Inferior parietal cortex (tissue), 1 donor: ENCODE measurements around the gene YTHDF2.
A peak's percentile ranks its signal among the peaks of the same experiment; 100 is the strongest.
"Not testable (repeated sequence)": the region's sequence is repeated elsewhere in the genome, so short reads cannot be mapped to it uniquely, and the experiment has no call there.

Experiments used
- DNase-seq: peaks from one replicate; pipeline ENCODE4 v3.0.0-alpha.2; 2016; ENCODE audit errors: extremely low spot score

Gene YTHDF2

DNA sequence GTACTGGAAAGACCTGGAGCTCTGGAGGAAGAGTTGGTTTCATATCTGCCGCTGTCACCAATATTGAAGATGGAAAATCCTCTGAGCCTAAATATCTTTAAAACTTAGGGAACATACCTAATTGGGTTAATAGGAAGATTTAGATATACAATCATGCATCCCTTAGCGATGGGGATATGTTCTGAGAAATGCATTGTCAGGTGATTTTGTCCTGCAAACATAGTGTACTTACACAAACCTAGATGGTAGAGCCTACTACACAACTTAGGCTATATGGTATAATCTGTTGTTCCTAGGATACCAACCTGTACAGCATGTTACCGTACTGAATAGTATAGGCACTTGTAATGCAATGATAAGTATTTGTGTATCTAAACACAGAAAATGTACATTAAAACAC, 22.5 kb downstream of the YTHDF2 start:
- no peak for DNase-seq

DNA sequence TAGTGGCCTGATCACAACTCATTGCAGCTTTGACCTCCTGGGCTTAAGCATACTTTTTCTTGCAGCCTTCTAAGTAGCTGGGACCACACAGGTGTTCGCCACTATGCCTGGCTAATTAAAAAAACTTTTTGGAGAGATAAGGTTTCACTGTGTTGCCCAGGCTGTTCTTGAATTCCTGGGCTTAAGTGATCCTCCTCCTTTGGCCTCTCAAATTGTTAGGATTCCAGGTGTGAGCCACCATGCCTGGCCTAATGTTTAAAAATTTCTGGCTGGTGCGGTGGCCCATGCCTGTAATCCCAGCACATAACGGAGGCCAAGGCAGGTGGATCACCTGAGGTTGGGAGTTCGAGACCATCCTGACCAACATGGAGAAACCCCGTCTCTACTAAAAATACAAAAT, 24.4 kb downstream of the YTHDF2 start:
- no peak for DNase-seq

DNA sequence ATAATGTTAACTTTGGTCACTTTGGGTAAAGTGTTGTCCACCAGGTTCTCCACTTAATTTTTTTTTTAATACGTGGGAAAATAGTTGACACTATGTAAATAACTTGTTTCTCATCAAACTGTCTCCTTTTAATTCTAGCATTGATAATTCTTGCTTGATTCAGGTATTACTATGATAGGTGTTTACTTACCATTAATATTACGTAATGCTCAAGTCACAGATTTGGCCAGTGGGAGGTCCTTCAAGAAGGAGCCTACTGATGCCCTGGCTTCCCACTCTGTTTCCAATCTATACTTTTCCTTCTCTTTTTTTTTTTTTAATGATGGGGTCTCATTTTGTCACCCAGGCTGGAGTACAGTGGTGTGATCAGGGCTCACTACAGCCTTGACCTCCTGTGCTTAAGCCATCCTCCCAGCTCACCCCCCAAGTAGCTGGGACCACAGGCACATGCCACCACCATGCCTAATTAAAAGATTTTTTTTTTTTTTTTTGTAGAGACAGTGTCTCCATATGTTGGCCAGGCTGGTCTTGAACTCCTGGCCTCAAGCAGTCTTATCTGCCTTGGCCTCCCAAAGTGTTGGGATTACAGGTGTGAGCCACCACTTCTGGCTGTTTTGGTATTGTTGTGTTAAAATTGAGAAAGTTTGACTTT, 29.9 kb downstream of the YTHDF2 start:
- no peak for DNase-seq

DNA sequence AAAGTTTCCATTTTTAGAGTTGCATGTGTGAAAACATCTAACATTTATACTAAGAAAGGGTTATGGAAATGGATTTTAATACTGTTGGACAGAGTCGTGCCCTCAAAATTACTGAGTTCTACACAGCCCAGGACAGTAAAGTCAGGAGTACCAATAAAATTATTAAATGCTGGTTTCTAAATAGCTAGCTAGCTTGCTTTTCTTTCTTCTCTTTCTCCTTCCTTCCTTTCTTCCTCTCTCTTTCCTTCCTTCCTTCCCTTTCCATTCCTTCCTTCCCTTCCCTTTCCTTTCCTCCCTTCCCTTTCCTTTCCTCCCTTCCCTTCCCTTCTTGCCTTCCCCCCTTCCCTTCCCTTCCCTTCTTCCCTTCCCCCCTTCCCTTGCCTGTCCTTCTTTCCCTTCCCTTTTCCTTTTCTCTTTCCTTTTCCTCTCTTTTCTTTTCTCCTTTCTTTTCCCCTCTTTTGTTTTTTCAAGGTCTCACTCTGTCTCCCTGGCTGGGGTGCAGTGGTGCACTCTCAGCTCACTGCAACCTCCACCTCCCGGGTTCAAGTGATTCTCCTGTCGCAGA, 33.9 kb downstream of the YTHDF2 start:
- DNase-seq: no peak

DNA sequence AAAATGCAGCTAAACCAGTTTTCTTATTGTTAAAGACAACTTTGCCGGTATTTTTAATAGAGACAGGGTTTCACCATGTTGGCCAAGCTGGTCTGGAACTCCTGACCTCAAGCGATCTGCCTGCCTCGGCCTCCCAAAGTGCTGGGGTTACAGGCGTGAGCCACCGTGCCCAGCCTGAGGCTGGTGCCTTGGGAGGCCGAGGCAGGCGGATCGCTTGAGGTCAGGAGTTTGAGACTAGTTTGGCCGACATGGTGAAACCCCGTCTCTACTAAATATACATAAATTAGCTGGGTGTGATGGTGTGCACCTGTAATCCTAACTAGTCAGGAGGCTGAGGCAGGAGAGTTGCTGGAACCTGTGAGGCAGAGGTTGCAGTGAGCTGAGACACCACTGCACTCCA, 35.2 kb downstream of the YTHDF2 start:
- not testable (repeated sequence) for DNase-seq

DNA sequence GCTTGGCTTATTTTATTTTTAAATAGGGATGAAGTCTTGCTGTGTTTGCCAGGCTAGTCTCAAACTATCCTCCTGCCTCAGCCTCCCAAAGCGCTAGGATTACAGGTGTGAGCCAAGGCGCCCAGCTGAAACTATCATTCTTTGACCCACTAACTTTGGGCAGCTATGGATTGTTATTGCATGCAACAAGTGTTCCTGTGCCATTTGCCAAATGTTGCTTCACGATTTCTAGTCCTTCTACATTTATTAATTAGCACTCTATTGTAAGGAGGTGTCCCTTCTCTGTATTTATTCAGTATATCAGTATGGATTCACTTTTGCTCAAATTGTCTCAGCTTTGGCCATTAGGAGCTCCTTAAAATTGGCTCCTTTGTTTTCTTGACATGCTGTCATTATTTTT, 36.4 kb downstream of the YTHDF2 start:
- no peak for DNase-seq

DNA sequence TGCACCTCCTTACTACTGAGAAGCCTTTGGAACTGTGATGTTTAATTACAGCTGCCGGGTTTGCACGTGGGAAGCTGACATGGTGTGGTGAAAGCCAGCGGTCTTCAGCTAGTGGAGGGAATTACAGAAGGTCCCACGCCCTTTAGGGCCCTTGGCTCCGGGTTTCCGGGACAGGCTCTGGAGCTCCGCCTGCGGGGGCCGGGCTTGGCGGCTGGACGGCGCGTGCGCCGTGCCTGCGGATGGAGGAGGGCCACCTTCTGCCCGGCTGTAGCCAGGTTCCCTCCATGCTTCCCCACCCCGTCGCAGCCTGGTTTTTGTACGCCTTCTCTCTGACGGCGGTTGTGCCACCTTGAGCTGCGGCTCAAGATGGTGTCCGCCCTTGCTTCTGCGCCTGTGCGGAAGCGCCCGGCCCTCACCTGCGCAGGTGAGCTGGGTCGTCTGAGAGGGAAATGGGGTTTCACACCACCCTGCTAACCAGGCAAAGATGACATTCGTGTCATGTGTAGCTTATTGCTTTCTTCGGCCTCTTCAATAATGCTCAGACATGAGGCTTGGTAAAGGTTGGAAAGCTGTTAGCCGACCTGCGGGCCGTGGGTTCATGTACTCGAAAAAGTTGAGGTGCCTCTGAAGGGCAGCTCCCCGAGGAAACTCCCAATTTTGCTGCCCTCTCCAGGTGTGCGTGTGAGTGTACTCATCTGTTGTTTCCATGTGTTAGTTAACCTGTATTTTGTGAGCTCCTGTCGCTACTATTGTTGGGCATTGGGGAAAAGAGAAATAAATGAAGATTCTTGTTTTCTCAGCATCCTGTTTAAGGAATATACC, 38.6 kb downstream of the YTHDF2 start:
- DNase-seq: peak; percentile 8

DNA sequence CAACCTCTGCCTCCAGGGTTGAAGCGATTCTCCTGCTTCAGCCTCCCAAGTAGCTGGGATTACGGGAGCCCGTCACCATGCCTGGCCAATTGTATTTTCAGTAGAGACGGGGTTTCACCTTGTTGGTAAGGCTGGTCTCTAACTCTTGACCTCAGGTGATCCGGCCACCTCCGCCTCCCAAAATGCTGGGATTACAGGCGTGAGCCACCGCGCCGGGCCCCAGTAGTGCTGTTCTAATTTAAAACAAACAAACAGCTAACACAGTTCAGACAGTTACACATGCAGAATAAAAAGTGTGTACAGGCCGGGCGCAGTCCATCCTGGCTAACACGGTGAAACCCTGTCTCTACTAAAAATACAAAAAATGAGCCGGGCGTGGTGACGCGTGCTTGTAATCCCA, 39.6 kb downstream of the YTHDF2 start:
- no peak for DNase-seq

DNA sequence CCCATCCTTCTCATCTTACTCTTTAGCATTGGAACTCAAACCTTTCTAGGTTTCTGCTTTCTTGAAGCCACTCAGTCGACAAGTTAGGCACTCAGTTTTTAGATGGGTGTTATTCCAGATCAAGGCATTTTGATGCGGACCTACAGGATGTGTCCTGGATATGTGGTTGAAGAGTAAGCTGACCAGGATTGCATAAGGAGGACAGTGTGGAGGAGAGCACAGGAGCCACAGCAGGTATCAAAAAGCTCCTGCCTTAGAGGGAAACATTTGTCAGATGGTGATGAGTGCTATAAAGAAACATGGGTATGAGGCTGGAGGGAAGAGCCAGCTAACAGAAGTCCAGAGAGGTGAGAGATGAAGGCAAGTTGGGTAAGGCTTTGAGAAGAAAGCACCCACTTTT, 41.3 kb downstream of the YTHDF2 start:
- no peak for DNase-seq

DNA sequence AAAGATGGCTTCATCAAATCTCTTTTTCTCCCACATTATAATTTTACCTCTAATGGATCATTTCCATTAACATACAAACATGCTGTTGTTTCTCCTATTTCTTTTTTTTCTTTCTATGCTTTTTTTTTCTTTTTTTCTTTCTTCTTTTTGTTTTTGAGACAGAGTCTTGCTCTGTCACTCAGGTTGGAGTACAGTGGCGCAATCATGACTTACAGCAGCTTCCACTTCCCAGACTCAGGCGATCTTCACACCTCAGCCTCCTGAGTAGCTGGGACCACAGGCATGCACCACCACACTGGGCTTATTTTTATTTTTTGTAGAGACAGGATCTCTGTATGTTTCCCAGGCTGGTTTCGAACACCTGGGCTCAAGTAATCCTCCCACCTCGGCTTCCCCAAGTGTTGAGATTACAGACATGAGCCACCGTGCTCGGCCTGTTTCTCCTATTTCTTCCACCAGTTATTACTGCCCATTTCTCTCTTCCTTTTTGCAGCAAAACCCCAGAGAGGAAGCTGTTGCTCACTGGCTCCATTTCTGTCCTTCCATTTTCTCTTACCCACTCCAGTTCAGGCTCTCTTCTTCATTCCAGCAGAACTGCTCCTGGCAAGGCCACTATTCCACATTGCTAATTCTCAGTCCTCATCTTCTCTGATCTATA, 43.1 kb downstream of the YTHDF2 start:
- no peak for DNase-seq

DNA sequence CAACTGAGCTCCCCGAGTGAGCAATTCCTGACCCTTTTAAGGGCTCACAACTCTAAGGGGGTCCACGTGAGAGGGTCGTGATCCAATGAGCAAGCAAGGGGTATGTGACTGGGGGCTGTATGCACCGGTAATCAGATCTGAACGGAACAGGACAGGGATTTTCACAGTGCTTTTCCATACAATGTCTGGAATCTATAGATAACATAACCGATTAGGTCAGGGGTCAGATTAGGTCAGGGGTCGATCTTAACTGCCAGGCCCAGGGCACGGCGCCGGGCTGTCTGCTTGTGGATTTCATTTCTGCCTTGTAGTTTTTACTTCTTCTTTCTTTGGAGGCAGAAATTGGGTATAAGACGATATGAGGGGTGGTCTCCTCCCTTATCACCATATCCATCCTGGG, 44.6 kb downstream of the YTHDF2 start:
- no peak for DNase-seq

DNA sequence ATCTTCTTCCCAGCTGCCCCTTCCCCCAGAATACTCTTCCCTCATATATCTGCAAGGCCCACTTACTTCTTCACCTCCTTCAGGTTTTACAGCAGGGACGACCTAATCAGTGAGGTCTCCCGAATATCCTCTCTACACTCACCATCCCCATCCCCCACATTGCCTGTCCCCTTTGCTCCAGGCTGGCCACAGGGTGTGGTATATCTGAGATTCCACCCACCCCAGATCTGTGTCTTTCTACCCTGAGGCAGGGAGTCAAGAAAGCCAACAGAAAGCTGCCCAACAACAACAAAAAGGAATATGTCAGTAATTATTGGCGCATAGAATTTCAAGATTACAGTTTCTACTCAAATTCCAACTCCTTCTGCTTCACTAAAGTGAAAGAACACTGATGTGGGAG, 45.3 kb downstream of the YTHDF2 start:
- DNase-seq: no peak

DNA sequence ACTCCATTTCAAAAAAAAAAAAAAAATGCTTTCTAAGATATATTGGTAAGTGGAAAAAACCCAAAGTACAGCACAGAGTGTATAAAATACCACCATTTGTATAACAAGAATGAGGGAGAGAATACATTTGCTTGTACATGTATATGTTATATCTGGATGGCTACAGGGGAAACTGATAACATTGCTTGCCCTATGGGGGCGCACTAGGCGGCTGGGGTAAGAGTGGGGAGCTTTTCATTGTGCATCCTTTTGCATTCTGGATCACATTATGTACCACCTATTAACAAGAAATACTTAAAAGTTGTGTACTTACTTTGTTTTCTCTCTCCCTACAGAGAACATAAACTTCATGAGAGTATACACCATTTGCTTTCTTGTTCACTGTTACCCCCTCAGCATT, 46.6 kb downstream of the YTHDF2 start:
- no peak for DNase-seq

DNA sequence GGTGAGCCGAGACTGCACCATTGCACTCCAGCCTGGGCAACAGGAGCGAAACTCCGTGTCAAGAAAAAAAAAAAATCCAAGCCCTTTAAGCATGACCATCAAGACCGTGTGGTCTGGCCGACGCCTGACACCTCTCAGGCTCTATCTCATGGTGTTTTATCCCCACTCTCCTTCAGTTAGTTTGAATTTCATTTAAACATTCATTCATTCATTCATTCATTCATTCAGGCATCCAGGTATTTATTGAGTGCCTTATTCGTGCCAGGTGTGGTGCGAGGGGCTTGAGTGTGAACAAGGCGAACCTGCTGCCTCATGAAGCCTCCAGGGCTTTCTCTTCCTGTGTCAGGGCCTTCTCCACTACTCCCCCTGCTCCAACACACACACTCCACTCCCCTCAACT, 52.7 kb downstream of the YTHDF2 start:
- DNase-seq: no peak

DNA sequence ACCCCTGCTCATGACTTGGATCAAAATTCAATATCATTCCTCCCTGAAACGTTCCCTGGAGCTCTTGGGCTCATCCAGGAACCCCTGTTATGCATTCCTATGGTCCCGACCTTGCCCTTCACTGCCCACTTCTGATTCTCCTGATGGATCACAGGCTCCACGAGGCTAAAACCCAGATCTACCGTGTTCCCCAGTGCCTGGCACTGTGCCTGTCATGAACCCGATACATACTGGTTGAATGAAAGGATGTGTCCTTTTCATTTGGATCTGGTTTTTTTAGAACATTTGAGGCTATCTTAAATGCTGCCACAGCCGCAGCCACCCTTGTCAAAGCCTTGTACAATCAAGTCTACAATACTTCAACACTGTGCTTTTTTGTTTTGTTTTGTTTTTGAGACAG, 53.1 kb downstream of the YTHDF2 start:
- DNase-seq: no peak

DNA sequence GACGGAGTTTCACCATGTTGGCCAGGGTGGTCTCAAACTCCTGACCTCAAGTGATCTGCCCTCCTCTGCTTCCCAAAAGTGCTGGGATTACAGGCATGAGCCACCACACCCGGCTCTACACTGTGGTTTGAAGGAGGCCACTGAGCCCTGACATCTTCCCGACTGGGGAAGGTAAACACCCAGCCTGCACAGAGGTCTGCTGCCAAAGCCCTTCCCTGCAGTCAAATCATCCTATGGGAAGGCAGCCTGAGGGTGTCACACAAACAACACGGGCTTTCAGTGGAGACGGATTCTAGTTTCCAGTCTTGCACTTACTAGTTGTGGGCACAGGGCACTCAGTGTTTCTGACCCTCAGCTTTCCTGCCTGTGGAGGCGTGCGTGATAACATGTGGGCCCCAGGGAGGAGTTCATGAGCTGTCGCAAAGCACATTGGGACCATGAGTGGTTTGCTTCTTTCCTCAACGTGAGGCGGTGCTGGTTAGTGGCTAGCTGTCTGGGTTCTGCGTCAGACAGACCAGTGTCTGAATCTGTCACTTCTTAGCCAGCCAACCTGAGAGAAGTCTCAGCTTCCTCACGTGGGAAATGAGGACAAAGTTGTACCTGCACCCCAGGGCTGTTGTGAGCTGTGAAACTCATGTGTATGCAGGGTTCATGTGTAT, 53.8 kb downstream of the YTHDF2 start:
- no peak for DNase-seq

DNA sequence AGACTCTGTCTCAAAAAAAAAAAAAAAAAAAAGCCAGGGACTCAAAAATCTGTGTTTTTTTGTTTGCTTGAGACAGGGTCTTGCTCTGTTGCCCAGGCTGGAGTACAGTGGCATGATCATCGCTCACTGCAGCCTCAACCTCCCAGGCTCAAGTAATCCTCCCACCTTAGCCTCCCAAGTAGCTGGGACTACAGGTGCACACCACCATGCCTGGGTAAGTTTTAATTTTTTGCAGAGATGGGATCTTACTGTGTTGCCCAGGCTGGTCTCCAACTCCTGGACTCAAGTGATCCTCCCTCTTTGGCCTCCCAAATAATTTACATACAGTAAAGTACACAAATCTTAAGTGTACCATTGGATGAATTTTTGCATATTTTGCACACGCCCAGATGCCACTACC, 55.2 kb downstream of the YTHDF2 start:
- not testable (repeated sequence) for DNase-seq

DNA sequence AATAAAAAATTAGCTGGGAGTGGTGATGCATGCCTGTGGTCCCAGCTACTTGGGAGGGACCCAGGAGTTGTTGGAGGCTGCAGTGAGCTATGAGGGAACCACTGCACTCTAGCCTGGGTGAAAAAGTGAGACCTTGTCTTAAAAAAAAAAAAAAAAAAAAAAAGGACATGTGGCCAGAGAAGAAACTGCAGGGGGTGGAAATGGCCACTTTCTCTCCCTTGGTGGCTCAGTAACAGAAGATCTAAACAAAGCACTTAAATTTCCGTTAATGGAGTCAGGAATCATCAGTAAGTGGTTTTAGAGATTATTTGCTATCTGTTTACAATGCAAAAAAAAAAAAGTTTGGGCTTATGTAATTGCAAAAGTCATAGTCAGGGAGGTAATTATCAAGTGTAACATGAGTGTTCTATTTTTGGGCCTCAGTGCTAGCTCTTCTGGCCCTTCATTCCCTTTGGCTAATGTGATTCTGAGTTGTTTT, 55.9 kb downstream of the YTHDF2 start:
- DNase-seq: no peak

DNA sequence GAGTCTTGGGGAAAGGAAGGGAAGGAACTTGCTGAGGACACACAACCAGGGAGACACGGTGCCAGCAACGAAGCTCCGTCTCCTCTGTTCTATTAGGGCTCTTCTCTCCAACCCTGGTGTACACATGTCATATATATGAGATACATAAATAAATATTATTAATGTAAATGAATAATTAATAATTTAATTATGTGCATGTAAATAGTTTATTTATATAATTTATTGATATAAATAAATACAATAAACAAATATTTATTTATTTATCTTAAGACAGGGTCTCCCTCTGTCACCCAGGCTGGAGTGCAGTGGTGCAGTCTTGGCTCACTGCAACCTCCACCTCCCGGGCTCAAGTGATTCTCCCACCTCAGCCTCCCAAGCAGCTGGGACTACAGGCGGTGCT, 57.8 kb downstream of the YTHDF2 start:
- not testable (repeated sequence) for DNase-seq

DNA sequence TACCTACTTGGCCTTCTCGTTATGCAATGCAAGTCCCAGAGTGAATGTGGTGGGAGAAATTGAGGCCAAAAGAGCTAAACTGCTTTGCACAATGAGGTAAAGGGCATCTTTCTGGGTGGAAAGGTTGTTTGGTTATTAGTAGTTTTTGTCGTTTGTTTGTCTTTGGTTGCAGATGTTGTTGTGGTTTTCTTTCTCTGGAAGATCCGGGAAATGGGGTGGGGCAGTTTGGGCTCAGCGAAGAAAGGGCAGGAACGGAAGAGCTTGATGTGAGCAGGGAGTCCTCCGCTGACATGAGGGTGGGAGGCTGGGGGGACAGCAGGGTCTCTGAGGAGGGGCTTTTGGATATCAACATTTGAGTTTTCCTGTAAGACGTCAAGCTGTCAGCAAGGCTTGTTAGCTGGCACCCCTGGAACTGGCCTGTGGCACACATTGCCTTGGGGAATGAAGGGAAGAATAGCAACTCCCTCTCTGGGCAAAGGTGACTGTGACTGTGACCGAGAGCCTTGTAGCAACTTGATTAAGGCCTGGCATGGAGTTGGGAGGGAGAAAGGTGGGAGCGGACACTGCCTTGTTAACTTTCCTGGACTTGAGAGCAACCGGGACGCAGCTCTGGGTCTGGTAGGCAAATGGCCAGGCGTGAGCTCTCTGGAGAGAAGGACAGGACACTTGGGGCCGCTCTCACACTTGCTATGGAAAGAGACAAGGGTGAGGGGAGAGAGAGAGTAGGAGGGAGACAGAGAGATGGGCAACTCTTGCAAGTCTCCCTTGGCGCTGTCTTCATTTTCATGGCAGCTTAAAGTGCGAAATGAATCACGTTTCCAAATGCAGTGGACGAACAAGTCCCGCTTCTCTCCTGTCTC, 59.8 kb downstream of the YTHDF2 start:
- DNase-seq: peak; percentile 36

DNA sequence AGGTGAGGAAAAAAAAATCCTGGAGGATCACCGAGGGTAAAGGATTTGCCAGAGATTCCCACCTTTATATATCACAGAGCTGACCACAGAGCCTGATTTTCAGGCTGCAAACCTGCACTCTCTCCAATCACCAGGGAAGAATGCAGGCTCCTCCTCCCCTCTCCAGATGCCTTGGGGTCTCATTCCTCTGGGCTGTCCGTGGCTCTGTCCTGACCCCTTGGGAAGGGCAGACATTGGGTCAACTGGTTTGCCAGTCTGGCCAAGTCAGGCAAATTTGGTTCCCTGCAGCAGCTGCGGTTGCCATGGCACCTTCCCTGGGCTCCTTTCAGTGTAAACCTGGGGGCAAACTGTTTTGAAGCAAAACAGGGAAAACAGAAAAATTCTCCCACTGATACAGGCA, 63.6 kb downstream of the YTHDF2 start:
- DNase-seq: no peak
